Heart left ventricle (tissue), 16 donors: ENCODE measurements around the gene TRMT5. TPM values are rescaled to one million over a fixed set of nuclear protein-coding genes. Genes with fewer than 3 reads are reported as not detected.

Source experiments
- ATAC-seq, 4 donors: fragments of 200-7000 bp; cut with Tn5 transposase; one replicate each; pipeline ENCODE4 v1.9.1; 2020 to 2022; ENCODE audit warnings: moderate library complexity in 4 of 4, mild to moderate bottlenecking in 3 of 4, moderate number of reproducible peaks in 1 of 4
- DNase-seq, 5 donors: peaks; one replicate each; pipeline ENCODE4 v3.0.0-alpha.2; 2020
- H3K27ac ChIP-seq, 12 donors: fragments of 200-600 bp; sonication (generic) in 4 of 12; one replicate each; pipeline versions ENCODE4 v1.5.0 to v1.8.0; 2016 to 2022; ENCODE audit warnings: mild to moderate bottlenecking in 2 of 12
- H3K27me3 ChIP-seq, 9 donors: fragments of 200-600 bp; sonication (generic) in 2 of 9; one replicate each; pipeline versions ENCODE4 v1.5.1 to v1.8.0; 2016 to 2022; ENCODE audit warnings: mild to moderate bottlenecking in 3 of 9
- H3K36me3 ChIP-seq, 9 donors: fragments of 200-600 bp; sonication (generic) in 2 of 9; one replicate each; pipeline versions ENCODE4 v1.5.0 to v1.8.0; 2018 to 2022; ENCODE audit warnings: mild to moderate bottlenecking in 2 of 9
- H3K4me1 ChIP-seq, 12 donors: fragments of 200-600 bp; sonication (generic) in 4 of 12; one replicate each; pipeline versions ENCODE4 v1.5.0 to v1.8.0; 2016 to 2022; ENCODE audit warnings: mild to moderate bottlenecking in 3 of 12
- H3K4me3 ChIP-seq, 12 donors: fragments of 200-600 bp; sonication (generic) in 4 of 12; one replicate each; pipeline versions ENCODE4 v1.5.0 to v1.8.0; 2017 to 2022; ENCODE audit warnings: mild to moderate bottlenecking in 9 of 12, moderate library complexity in 4 of 12
- H3K9me3 ChIP-seq, 12 donors: fragments of 200-600 bp; sonication (generic) in 4 of 12; one replicate each; pipeline versions ENCODE4 v1.5.0 to v1.8.0; 2016 to 2022; ENCODE audit warnings: mild to moderate bottlenecking in 1 of 12
- CTCF ChIP-seq, 12 donors: fragments of 200-600 bp; sonication (generic) in 4 of 12; IDR thresholded peaks; one replicate each; pipeline versions ENCODE4 v1.5.0 to v1.8.0; 2018 to 2022; ENCODE audit warnings: antibody characterized with exemption in 12 of 12, mild to moderate bottlenecking in 5 of 12
- POLR2A ChIP-seq, 2 donors: fragments of 450-650 bp; IDR thresholded peaks; one replicate each; pipeline ENCODE4 v1.6.1; 2017; ENCODE audit warnings: antibody characterized with exemption in 2 of 2, mild to moderate bottlenecking in 2 of 2, moderate library complexity in 2 of 2
- WGBS, 4 donors: extraction: QIAGEN DNeasy Blood & Tissue Kit in 2 of 4; methylation state at CpG; one replicate each; pipeline versions ENCODE4 v1.1.5 to v1.1.7; 2013 to 2018; 5-methylcytosine and 5-hydroxymethylcytosine counted together
- intact Hi-C, 10 donors: fragments of 100-400 bp; cut with DNase I; formaldehyde crosslinking; loops; one replicate each; pipeline versions ENCODE4 v1.11.1 to v1.14.2; 2022
- polyA plus RNA-seq, 2 donors: library from polyadenylated mRNA; stranded (reverse); fragments of 200-250 nt; gene quantifications; one replicate each; pipeline ENCODE4 v1.2.3, GENCODE V29; 2013
- total RNA-seq, 9 donors: library from RNA; depleted of rRNA in 2 of 9; stranded (reverse); fragments of >200 nt in 2 of 9; fragmentation: NEBNext Ultra II Directional in 3 of 9; extraction: Animal tissue kit (Norgen Biotek cat#: 25700) in 3 of 9; gene quantifications; one replicate each; pipeline versions ENCODE4 v1.1.0 to v1.2.4, GENCODE V29; 2016 to 2023
- donor health status: ischemic (EF 13 %, LVEDD 7.1; RV severe dilation, severe dysfunction).
- donor health status: healthy with polysubstance abuse.
- donor health status: DM: no; HTN: yes; CAD: no.
- donor health status: DM: no; HTN: no; CAD: no.
- donor health status: ischemic (EF 25% LVEDD 6.9; RV normal size, moderate dysfunction).
- donor health status: ischemic (EF 25% LVEDD 5.7; RV mildly dilated, moderate dysfunction).
- donor health status: healthy.
- donor health status: DM: yes; HTN: yes; CAD: no.
- donor health status: ischemic (EF 35%, LVEDD 5.7; RV mildly dilated, moderate dysfunction).
- donor health status: nonischemic (EF 11% LVEDD 7.7; RV severe dilation, severe dysfunction).
- donor health status: DM: yes; HTN: yes; CAD: no.
- donor health status: PGD.
- donor health status: ischemic (EF 29% LVEDD 5.4; RV normal size, mild dysfunction).
- donor health status: nonischemic (EF 23%, LVEDD 6.1; RV moderate dilation, normal function).

TRMT5 gene
- total and polyA plus RNA-seq, 11 donors: 1.6 to 9.7 (median 6.2) TPM

GRCh38 chr14:60958146-60958545 is 22.7 kb downstream of the TRMT5 start:
- intact Hi-C loops: no loop called here
- Histone ChIP-seq H3K4me3 (no peak overlapping the region), H3K4me1 (no peaks in the 10 kb centered on the region), H3K27me3 (no peaks in the 10 kb centered on the region), H3K36me3 (peaks cover 0 to 12% (median 0%) of the 10 kb centered on the region in 9 donors), H3K9me3 (peaks cover 0 to 66% (median 24%) of the 10 kb centered on the region in 12 donors), H3K27ac (no peak overlapping the region)
- ATAC-seq: no peak
- TF ChIP-seq CTCF (IDR thresholded peaks at IDR 0.05) (no peak), POLR2A (IDR thresholded peaks at IDR 0.05) (no peak)
- DNase-seq: no peak

DNA sequence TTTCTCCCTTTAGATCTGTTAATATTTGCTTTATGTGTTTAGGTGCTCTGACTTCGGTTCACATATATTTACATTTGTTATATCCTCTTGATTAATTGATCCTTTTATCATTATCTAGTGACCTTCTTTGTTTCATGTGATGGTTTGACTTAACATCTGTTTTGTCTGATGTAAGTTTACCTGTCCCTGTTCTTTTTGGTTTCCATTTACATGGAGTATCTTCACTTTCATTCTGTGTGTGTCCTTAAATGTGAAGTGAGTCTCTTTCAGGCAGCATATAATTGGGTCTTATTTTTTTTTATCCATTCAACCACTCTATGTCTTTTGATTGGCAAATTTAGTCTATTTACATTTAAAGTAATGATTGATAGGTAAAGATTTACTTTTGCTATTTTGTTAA is 24.2 kb downstream of the TRMT5 start:
- 96 to 100% (median 97%) methylated on average over 1 of the region's 1 CpG for WGBS, 4 donors
- TF ChIP-seq POLR2A (IDR thresholded peaks at IDR 0.05): no peak
- TF ChIP-seq CTCF (IDR thresholded peaks at IDR 0.05): no peak
- ATAC-seq (no peak), DNase-seq (no peak)
- intact Hi-C loops: no loop called here
- Histone ChIP-seq H3K36me3 (peaks cover 0 to 12% (median 0%) of the 10 kb centered on the region in 9 donors), H3K27ac (no peak overlapping the region), H3K4me1 (peaks cover 0 to 6% (median 0%) of the 10 kb centered on the region in 12 donors), H3K27me3 (no peaks in the 10 kb centered on the region), H3K4me3 (no peak overlapping the region), H3K9me3 (peaks cover 0 to 67% (median 24%) of the 10 kb centered on the region in 12 donors)

DNA sequence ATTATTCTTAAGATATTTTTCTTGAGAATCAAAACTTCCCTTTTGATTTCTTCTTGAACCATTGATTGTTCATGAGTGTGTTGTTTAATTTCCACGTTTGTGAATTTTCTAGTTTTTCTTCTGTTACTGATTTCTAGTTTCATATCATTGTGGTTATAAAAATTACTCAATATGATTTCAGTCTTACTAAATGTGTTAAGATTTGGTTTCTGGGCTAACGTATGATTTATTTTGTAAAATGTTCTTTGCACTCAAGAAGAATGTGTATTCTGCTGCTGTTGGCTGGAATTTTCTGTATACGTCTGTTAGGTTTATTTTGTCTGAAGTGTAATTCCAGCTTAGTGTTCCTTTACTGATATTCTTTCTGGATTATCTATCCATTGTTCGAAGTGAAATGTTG is 24.7 kb downstream of the TRMT5 start:
- intact Hi-C loops: no loop called here
- Histone ChIP-seq H3K36me3 (peaks cover 0 to 12% (median 0%) of the 10 kb centered on the region in 9 donors), H3K4me3 (no peak overlapping the region), H3K9me3 (peaks cover 0 to 67% (median 24%) of the 10 kb centered on the region in 12 donors), H3K4me1 (peaks cover 0 to 9% (median 0%) of the 10 kb centered on the region in 12 donors), H3K27ac (no peak overlapping the region), H3K27me3 (no peaks in the 10 kb centered on the region)
- DNase-seq (no peak), ATAC-seq (no peak)
- TF ChIP-seq CTCF (IDR thresholded peaks at IDR 0.05) (no peak), POLR2A (IDR thresholded peaks at IDR 0.05) (no peak)
- 94 to 96% (median 95%) methylated on average over 4 of the region's 4 CpGs for WGBS, 4 donors

- intact Hi-C loops: no loop called here
- peak in 1 of 4 donors; percentile 20 for ATAC-seq
- Histone ChIP-seq H3K27me3 (no peaks in the 10 kb centered on the region), H3K4me1 (peaks cover 0 to 34% (median 2%) of the 10 kb centered on the region in 12 donors), H3K27ac (peak overlapping the region in 3 of 12 donors; percentile 31 to 52 (median 40)), H3K9me3 (peaks cover 0 to 38% (median 6%) of the 10 kb centered on the region in 12 donors), H3K4me3 (peak overlapping the region in 1 of 12 donors; percentile 22), H3K36me3 (no peaks in the 10 kb centered on the region)
- 47 to 52% (median 48%) methylated on average over 3 of the region's 3 CpGs for WGBS, 4 donors
- TF ChIP-seq POLR2A (IDR thresholded peaks at IDR 0.05): no peak
- TF ChIP-seq CTCF (IDR thresholded peaks at IDR 0.05): no peak
- DNase-seq: no peak
These were observed 29.0 kb downstream of the TRMT5 start for GRCh38 chr14:60951776-60952435.
